Measurements from ENCODE around the gene FLT1.

Gene FLT1

DNA sequence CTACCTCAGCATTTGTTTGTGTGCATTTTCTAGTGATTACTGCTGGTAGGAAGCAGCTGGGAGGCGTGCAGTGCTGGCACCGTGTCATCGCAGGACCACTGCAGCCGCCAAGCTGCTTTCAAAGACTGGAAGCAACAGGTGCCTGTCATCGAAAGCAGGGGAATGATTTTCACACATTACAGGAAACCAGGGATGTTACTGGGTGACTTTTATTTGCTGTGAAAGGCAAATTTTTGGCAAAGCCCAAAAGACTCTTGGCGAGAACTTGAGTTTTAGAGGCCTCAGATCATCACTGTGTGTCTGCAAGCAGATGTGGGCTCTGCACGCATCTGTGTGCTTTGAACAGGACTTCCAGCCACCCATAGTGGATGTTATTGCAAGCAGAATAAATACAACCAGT, 176.4 kb downstream of the FLT1 start:
- peaks cover 3% of the 10 kb centered on the region for H3K36me3 Mint-ChIP-seq (ENCODE audit: low read depth)
- TF ChIP-seq CTCF (IDR thresholded peaks at IDR 0.05; ENCODE audit: unreplicated experiment in 3 of 3): no peak
- H3K27me3 Mint-ChIP-seq (ENCODE audit: low read depth): peaks cover 4% of the 10 kb centered on the region
- no peaks in the 10 kb centered on the region for H3K9me3 Mint-ChIP-seq
- H3K4me1 Mint-ChIP-seq: peaks cover 63% of the 10 kb centered on the region
- peak overlapping the region; percentile 71 to 100 (median 74) for H3K27ac Mint-ChIP-seq
- no peak overlapping the region for H3K4me3 Mint-ChIP-seq

DNA sequence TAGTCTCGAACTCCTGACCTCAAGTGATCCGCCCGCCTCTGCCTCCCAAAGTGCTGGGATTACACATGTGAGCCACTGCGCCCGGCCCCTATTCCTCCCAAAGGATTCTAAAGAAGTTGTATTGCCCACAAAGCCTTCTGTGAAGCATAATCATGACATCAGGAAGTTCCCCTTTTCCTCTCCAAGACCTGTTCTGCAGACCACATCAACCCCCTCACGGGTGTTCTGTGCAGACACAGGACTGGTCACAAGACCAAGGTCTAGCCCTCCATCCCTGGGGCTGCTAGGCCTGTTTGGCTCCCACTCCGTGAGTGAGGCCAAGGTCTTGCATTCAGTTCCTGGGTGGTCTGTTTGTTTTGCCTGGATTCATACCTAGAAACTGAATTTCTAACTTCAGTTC, 178.1 kb downstream of the FLT1 start:
- Mint-ChIP-seq H3K9me3 (no peaks in the 10 kb centered on the region), H3K4me1 (peaks cover 52% of the 10 kb centered on the region), H3K27ac (peak overlapping the region; percentile 66 to 100 (median 98)), H3K4me3 (no peak overlapping the region), H3K36me3 (ENCODE audit: low read depth) (peaks cover 3% of the 10 kb centered on the region), H3K27me3 (ENCODE audit: low read depth) (peaks cover 5% of the 10 kb centered on the region)
- no peak for TF ChIP-seq CTCF (IDR thresholded peaks at IDR 0.05; ENCODE audit: unreplicated experiment in 3 of 3)

GRCh38 chr13:28316129-28316528, 178.8 kb downstream of the FLT1 start:
- H3K4me1 Mint-ChIP-seq: peaks cover 45% of the 10 kb centered on the region
- H3K9me3 Mint-ChIP-seq: no peaks in the 10 kb centered on the region
- no peak for TF ChIP-seq CTCF (IDR thresholded peaks at IDR 0.05; ENCODE audit: unreplicated experiment in 3 of 3)
- peaks cover 3% of the 10 kb centered on the region for H3K36me3 Mint-ChIP-seq (ENCODE audit: low read depth)
- H3K4me3 Mint-ChIP-seq: peak overlapping the region in 1 of 3 experiments; percentile 53
- peak overlapping the region; percentile 94 to 100 (median 98) for H3K27ac Mint-ChIP-seq
- H3K27me3 Mint-ChIP-seq (ENCODE audit: low read depth): peaks cover 9% of the 10 kb centered on the region

DNA sequence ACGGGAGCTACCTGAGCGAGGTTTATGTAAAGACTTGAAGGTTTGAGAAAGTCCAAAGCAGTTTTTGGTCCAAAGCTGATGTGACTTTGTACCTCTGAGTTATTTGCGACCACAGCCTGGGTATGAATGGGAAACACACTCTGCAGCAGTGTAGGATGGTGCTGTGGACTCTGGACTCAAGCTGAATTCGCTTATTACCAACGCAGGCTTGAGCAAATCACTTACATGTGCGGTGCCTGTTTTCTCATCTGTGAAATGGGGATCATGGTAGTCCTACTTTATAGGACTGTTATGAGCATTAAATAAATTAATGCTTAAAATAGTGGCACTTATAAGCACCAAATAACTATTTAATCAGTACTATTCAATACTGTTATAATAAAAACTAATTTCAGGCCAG, 180.0 kb downstream of the FLT1 start:
- Mint-ChIP-seq H3K27me3 (ENCODE audit: low read depth) (peaks cover 9% of the 10 kb centered on the region), H3K4me1 (peaks cover 36% of the 10 kb centered on the region), H3K9me3 (no peaks in the 10 kb centered on the region), H3K36me3 (ENCODE audit: low read depth) (peaks cover 2% of the 10 kb centered on the region), H3K27ac (peak overlapping the region in 1 of 3 experiments; percentile 17), H3K4me3 (no peak overlapping the region)
- no peak for TF ChIP-seq CTCF (IDR thresholded peaks at IDR 0.05; ENCODE audit: unreplicated experiment in 3 of 3)

GRCh38 chr13:28313579-28313978, 181.3 kb downstream of the FLT1 start:
- Mint-ChIP-seq H3K27ac (peak overlapping the region; percentile 15 to 69 (median 69)), H3K9me3 (no peaks in the 10 kb centered on the region), H3K36me3 (ENCODE audit: low read depth) (no peaks in the 10 kb centered on the region), H3K27me3 (ENCODE audit: low read depth) (peaks cover 9% of the 10 kb centered on the region), H3K4me1 (peaks cover 23% of the 10 kb centered on the region), H3K4me3 (no peak overlapping the region)
- no peak for TF ChIP-seq CTCF (IDR thresholded peaks at IDR 0.05; ENCODE audit: unreplicated experiment in 3 of 3)

- H3K36me3 Mint-ChIP-seq (ENCODE audit: low read depth): no peaks in the 10 kb centered on the region
- no peak for TF ChIP-seq CTCF (IDR thresholded peaks at IDR 0.05; ENCODE audit: unreplicated experiment in 3 of 3)
- H3K4me3 Mint-ChIP-seq: no peak overlapping the region
- no peaks in the 10 kb centered on the region for H3K4me1 Mint-ChIP-seq
- peaks cover 5% of the 10 kb centered on the region for H3K27me3 Mint-ChIP-seq (ENCODE audit: low read depth)
- no peaks in the 10 kb centered on the region for H3K9me3 Mint-ChIP-seq
- H3K27ac Mint-ChIP-seq: peak overlapping the region in 1 of 3 experiments; percentile 50
These were observed 188.6 kb downstream of the FLT1 start for GRCh38 chr13:28306325-28306724.

All from nephron (organoid).